NCI-H146 treated with DMSO at 0.1 percent for 48 hours (cell line): ENCODE data around the gene CACNA1D.
"Not testable (repeated sequence)": the region's sequence is repeated elsewhere in the genome, so short reads cannot be mapped to it uniquely, and the experiment has no call there.

ENCODE experiments used
- DNase-seq: peaks from one replicate; lab custom pipeline; 2025; ENCODE audit not compliant: unreplicated experiment; lab: John Stamatoyannopoulos, UW

CACNA1D gene

GRCh38 chr3:53649816-53650215, 155.4 kb downstream of the CACNA1D start:
- no peak for DNase-seq

GRCh38 chr3:53650424-53650823, 156.0 kb downstream of the CACNA1D start:
- no peak for DNase-seq

- no peak for DNase-seq
These were observed 156.7 kb downstream of the CACNA1D start for GRCh38 chr3:53650928-53651661.

GRCh38 chr3:53651927-53652326, 157.5 kb downstream of the CACNA1D start:
- no peak for DNase-seq

GRCh38 chr3:53657651-53658050, 163.2 kb downstream of the CACNA1D start:
- no peak for DNase-seq

- DNase-seq, result peak; percentile 2
These were observed 164.3 kb downstream of the CACNA1D start for GRCh38 chr3:53658613-53659193.

GRCh38 chr3:53659996-53660395, 165.6 kb downstream of the CACNA1D start:
- no peak for DNase-seq

- no peak for DNase-seq
These were observed 167.1 kb downstream of the CACNA1D start for GRCh38 chr3:53661480-53661879.

GRCh38 chr3:53664812-53665211, 170.4 kb downstream of the CACNA1D start:
- DNase-seq, result not testable (repeated sequence)

GRCh38 chr3:53665608-53666425, 171.4 kb downstream of the CACNA1D start:
- no peak for DNase-seq

- DNase-seq, result no peak
These were observed 174.5 kb downstream of the CACNA1D start for GRCh38 chr3:53668872-53669271.

GRCh38 chr3:53670721-53671120, 176.3 kb downstream of the CACNA1D start:
- DNase-seq, result no peak

GRCh38 chr3:53671192-53671960, 177.0 kb downstream of the CACNA1D start:
- peak; percentile 38 for DNase-seq

- DNase-seq, result no peak
These were observed 177.5 kb downstream of the CACNA1D start for GRCh38 chr3:53671961-53672299.

- DNase-seq, result no peak
These were observed 178.6 kb downstream of the CACNA1D start for GRCh38 chr3:53672981-53673380.

- DNase-seq, result no peak
These were observed 179.4 kb downstream of the CACNA1D start for GRCh38 chr3:53673722-53674350.

- DNase-seq, result no peak
These were observed 180.2 kb downstream of the CACNA1D start for GRCh38 chr3:53674582-53674981.

- no peak for DNase-seq
These were observed 180.7 kb downstream of the CACNA1D start for GRCh38 chr3:53675022-53675697.

- DNase-seq, result no peak
These were observed 181.5 kb downstream of the CACNA1D start for GRCh38 chr3:53675942-53676341.

GRCh38 chr3:53677413-53677812, 183.0 kb downstream of the CACNA1D start:
- no peak for DNase-seq
